ENCODE measurements around the gene ITPR3. TPM values are rescaled to one million over a fixed set of nuclear protein-coding genes. Genes with fewer than 3 reads are reported as not detected.

Gene ITPR3
- total RNA-seq, 1 donor from 2014 or later: 5.6 TPM

- no peak overlapping the region for H3K4me3 ChIP-seq
- intact Hi-C loops (cut with micrococcal nuclease): no loop called here
- H3K9me3 ChIP-seq (replicated peaks): no peaks in the 10 kb centered on the region
- DNase-seq: no peak
- TF ChIP-seq CTCF (IDR thresholded peaks at IDR 0.05; ENCODE audit: borderline replicate concordance): no peak
- peaks cover 4% of the 10 kb centered on the region for H3K4me1 ChIP-seq
- H3K27me3 ChIP-seq (ENCODE audit: low read depth): no peaks in the 10 kb centered on the region
- H3K36me3 ChIP-seq: peaks cover 54% of the 10 kb centered on the region
- no peak overlapping the region for H3K27ac ChIP-seq (replicated peaks)
Observed at GRCh38 chr6:33667776-33668175, 46.7 kb downstream of the ITPR3 start.

GRCh38 chr6:33668328-33668727 lies 47.2 kb downstream of the ITPR3 start:
- intact Hi-C loops (cut with micrococcal nuclease): no loop called here
- Histone ChIP-seq H3K4me1 (peaks cover 9% of the 10 kb centered on the region), H3K4me3 (no peak overlapping the region), H3K27ac (replicated peaks) (no peak overlapping the region), H3K27me3 (ENCODE audit: low read depth) (no peaks in the 10 kb centered on the region), H3K9me3 (replicated peaks) (no peaks in the 10 kb centered on the region), H3K36me3 (peaks cover 57% of the 10 kb centered on the region)
- no peak for DNase-seq
- TF ChIP-seq CTCF (IDR thresholded peaks at IDR 0.05; ENCODE audit: borderline replicate concordance): no peak

- no peaks in the 10 kb centered on the region for H3K27me3 ChIP-seq (ENCODE audit: low read depth)
- DNase-seq: no peak
- peaks cover 63% of the 10 kb centered on the region for H3K36me3 ChIP-seq
- intact Hi-C loops (cut with micrococcal nuclease): no loop called here
- peaks cover 11% of the 10 kb centered on the region for H3K4me1 ChIP-seq
- no peaks in the 10 kb centered on the region for H3K9me3 ChIP-seq (replicated peaks)
- H3K27ac ChIP-seq (replicated peaks): no peak overlapping the region
- TF ChIP-seq CTCF (IDR thresholded peaks at IDR 0.05; ENCODE audit: borderline replicate concordance): no peak
- no peak overlapping the region for H3K4me3 ChIP-seq
Observed at GRCh38 chr6:33668914-33669313, 47.8 kb downstream of the ITPR3 start.

GRCh38 chr6:33670086-33670660 lies 49.1 kb downstream of the ITPR3 start:
- Histone ChIP-seq H3K36me3 (peaks cover 61% of the 10 kb centered on the region), H3K27me3 (ENCODE audit: low read depth) (no peaks in the 10 kb centered on the region), H3K27ac (replicated peaks) (no peak overlapping the region), H3K4me3 (no peak overlapping the region), H3K9me3 (replicated peaks) (no peaks in the 10 kb centered on the region), H3K4me1 (peaks cover 11% of the 10 kb centered on the region)
- DNase-seq: no peak
- intact Hi-C loops (cut with micrococcal nuclease): loop anchor here (10.0 kb wide), 1 partner anchor 85 kb away; the partner anchor contains the start of gene BAK1
- TF ChIP-seq CTCF (IDR thresholded peaks at IDR 0.05; ENCODE audit: borderline replicate concordance): no peak

- intact Hi-C loops (cut with micrococcal nuclease): loop anchor here (10.0 kb wide), 1 partner anchor 86 kb away; the partner anchor contains the start of gene BAK1
- no peak for DNase-seq
- Histone ChIP-seq H3K27me3 (ENCODE audit: low read depth) (no peaks in the 10 kb centered on the region), H3K9me3 (replicated peaks) (no peaks in the 10 kb centered on the region), H3K27ac (replicated peaks) (no peak overlapping the region), H3K36me3 (peaks cover 61% of the 10 kb centered on the region), H3K4me1 (peaks cover 11% of the 10 kb centered on the region), H3K4me3 (no peak overlapping the region)
- TF ChIP-seq CTCF (IDR thresholded peaks at IDR 0.05; ENCODE audit: borderline replicate concordance): no peak
Observed at GRCh38 chr6:33670971-33671743, 50.0 kb downstream of the ITPR3 start.

Data from left ventricle myocardium inferior (tissue), 1 donor.